SH-SY5Y (cell line): Measurements from ENCODE around the gene MPRIP.

Experiments used
- GATA2 ChIP-seq: IDR thresholded peaks from 2 replicates; pipeline ENCODE4 v1.6.1; 2011; ENCODE audit warnings: mild to moderate bottlenecking, low read depth, low read length
- GATA3 ChIP-seq: IDR thresholded peaks from 2 replicates; pipeline ENCODE4 v1.6.1; 2011; ENCODE audit warnings: low read depth, mild to moderate bottlenecking, low read length, moderate library complexity

Gene MPRIP

DNA sequence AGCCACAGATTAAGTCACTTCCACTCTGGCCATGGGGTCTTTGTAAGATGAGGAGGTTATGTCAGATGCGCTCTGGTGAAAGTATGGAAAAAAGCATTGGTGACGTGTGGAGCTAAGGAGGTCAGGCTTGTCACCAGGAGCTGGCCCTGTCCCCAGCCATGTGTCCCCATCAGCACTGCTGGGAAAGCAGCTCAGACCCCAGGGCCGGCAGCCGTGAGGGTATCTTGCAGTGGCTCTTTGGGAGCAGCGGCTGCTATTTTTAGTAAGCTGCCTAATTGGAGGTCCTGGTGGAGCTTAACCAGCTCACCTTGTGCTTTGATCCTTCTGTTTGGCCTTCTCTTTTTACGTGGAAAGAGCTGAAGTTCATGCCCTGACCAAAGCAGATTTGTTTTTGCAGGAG lies 60.9 kb downstream of the MPRIP start:
- TF ChIP-seq GATA2 (no peak), GATA3 (no peak)

DNA sequence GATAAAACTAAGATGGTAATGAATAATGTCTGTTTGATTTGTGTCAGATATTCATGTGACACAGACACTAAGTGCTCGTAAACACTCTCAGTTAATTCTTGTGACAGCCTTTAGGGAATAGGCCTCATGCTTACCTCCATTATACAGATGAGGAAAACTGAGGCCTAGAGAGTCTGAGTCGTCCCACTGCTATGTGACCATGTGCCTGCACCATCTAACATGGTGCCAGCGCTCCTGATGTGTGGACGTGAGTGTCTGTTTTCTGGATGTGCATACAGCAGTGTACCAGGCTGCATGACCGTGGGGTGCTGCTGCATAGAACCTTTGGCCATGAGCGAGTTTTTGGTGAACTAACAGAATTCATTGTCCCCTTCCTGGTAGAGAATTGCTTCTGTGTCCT lies 61.8 kb downstream of the MPRIP start:
- TF ChIP-seq GATA2 (no peak), GATA3 (no peak)

DNA sequence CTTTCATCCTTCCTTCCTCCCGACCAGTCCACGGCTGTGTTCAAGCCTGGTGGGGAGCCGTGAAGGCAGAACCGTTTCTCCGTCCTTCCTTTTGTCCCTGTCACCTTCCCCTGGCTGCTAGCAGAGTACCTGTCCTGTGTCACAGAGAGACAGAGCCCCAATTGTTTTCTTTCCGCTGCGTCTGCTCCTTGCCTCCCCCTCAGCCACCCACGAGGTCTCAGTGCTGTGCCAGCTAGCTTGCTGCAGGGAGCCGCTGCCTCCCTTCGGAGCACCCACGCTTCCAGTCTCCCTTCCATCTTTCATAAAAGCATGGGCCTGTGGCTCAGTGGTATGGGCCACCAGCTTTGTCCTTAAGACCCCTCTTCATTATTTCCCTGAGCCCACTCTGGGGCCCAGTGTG lies 62.2 kb downstream of the MPRIP start:
- no peak for TF ChIP-seq GATA3
- TF ChIP-seq GATA2, result no peak

DNA sequence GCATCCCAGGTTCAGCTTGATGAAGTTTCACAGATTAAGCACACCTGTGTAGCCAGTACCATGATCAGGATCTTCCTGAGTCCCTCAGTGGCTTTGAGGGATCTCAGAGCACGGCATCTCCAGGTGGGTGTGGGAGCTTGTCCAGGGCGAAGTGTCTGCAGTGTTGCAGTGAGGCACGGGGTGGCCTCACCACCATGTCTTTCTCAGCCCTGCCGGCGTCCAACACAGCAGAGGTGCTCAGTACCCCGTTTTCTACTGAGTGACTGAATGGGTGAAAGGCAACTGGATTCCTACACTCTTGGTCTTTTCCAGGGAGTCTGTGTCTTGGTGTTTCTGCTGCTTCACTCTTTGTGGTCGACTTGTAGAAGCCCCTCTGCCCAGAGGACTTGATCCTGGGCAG lies 63.7 kb downstream of the MPRIP start:
- TF ChIP-seq GATA2 (no peak), GATA3 (no peak)

DNA sequence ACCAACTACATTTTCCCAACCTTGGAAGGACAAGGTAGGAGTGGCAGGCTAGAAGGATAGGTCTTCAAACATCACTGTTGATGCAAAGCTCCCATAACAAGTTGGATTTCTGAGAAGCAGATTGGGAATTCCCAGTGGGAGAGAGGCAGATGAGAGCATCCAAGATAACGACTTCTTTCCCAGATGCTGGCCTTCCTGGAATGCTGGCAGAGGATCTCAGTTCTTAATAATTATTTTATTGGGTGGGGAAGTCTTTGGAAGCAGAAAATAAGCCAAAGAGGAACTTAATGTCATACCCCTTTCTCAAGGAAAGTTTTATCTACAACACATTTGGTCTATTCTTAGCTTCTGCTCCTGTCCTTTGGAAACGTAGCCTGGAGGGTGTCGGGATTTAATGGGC lies 64.5 kb downstream of the MPRIP start:
- TF ChIP-seq GATA2, result no peak
- TF ChIP-seq GATA3, result no peak

DNA sequence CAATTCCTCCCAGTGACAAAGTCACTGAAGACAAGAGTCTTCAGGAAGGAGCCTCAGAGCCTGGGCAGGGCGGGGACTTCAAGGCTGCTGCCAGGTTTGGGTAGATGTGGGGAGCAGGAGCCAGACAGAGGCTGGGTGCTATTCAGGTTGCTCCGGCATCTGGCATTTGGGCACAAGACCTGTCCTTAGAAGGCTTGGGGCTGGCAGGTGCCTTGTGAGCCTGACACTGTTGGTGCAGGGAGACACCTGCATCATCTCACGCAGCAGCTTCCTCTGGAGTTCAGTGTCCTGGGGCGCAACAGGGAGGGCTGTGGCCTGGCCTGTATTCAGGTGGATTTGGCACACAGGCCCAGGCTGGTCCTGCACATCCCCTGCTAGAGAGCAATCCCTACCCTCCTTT lies 65.0 kb downstream of the MPRIP start:
- TF ChIP-seq GATA2 (no peak), GATA3 (no peak)

DNA sequence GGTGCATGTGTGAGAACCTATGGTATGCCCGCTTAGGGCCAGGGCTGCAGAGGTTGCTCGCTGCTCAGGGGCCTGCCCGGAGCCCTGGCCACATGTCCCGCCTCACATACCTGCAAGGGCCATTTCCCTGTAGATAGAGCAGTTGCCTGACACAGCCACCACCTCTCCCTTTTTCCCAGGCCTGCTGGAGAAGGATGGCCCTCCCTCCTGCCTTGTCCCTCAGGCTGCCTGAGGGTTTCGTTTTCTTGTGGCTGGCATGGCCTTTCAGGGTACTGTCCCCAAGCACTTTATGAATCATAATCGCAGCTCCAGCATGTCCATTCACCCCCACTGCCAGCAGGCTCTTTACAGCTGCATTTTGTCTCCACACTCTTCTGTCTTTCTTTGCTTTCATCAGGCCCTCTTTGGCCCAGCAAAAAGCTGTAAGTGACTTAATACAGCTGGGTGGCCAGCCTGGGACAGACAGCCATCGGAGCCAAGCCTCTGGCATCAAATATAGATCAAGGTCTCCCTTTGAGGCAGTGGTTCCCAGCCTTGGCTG lies 65.7 kb downstream of the MPRIP start:
- TF ChIP-seq GATA2, result no peak
- no peak for TF ChIP-seq GATA3

DNA sequence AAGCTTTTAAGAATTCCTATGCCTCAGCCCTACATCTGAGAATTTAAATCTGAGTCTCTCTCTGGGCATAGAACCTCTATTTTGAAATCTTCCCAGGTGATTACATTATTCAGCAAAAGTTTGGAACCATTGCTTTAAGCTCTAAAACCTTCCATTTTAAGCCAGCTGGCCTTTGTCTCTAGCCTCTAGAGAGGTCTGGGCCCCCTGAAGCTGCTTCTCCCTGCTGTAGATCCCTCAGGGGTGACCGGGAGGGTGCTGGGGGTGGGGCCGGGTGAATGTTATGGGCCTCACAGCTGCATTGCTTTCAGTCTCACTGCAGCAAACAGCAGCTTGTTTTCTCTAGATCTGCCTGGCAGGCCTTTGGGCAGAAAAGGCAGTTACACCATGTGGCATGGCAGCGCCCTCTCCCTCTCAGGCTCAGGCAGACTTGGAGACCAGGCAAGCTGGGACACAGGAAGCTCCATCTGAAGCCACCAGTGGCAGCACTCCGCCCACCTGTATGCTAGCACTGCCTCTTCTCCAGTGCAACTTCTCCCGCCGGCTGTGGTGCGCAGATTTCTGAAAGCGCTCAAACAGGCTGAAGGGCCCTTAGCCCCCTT lies 66.3 kb downstream of the MPRIP start:
- TF ChIP-seq GATA2 (no peak), GATA3 (no peak)

DNA sequence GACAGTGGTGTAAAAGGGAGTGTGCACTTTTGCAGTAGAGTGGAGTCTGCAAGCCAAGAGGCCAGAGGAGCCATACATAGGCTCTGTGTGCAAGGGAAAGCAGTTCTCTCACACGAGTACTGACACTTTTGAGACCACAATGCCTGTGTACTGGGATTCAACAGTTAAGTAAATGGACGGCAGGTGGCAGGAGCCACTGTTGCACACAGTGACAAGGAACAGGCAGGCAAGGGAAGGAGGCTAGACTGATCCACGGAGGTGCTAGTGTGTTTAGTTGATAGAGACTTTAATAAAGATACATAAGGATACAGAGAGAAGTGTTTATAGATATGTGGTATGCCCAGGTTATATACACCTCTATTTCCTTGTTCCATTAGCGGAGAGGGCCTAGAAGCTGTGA lies 67.0 kb downstream of the MPRIP start:
- TF ChIP-seq GATA2 (no peak), GATA3 (no peak)

DNA sequence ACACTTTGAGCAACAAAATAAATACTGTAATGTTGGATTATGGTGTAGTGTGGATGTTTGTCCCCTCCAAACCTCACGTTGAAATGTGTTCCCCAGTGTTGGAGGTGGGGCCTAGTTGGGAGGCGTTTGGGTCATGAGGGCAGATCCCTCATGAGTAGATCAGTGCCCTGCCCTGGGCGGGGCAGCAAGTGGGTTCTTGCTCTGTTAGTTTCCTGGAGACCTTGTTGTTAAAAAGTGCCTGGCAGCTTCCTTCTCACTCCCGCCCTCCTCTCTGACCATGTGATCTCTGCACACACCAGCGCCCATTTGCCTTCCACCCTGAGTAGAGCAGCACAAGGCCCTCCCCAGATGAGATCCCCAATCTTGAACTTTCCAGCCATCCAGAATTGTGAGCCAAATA lies 67.7 kb downstream of the MPRIP start:
- TF ChIP-seq GATA2 (no peak), GATA3 (no peak)

DNA sequence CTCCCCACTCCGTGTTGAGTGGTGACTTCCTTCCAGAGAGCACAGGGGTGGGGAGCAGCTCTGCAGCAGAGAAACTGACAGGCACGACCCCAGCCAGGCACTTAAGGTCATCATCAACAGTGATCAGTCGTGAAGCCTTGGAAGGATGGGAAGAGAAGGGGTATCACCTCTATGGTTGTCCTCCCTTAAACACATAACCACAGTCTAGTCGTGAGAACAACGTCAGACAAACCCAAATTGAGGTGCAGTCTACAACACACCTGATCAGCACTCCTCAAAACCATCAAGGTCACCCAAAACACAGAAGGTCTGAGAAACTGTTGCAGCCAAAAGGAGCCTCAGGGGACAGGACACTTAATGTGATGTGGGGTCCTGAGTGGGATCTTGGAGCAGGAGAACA lies 68.3 kb downstream of the MPRIP start:
- TF ChIP-seq GATA2 (no peak), GATA3 (no peak)

DNA sequence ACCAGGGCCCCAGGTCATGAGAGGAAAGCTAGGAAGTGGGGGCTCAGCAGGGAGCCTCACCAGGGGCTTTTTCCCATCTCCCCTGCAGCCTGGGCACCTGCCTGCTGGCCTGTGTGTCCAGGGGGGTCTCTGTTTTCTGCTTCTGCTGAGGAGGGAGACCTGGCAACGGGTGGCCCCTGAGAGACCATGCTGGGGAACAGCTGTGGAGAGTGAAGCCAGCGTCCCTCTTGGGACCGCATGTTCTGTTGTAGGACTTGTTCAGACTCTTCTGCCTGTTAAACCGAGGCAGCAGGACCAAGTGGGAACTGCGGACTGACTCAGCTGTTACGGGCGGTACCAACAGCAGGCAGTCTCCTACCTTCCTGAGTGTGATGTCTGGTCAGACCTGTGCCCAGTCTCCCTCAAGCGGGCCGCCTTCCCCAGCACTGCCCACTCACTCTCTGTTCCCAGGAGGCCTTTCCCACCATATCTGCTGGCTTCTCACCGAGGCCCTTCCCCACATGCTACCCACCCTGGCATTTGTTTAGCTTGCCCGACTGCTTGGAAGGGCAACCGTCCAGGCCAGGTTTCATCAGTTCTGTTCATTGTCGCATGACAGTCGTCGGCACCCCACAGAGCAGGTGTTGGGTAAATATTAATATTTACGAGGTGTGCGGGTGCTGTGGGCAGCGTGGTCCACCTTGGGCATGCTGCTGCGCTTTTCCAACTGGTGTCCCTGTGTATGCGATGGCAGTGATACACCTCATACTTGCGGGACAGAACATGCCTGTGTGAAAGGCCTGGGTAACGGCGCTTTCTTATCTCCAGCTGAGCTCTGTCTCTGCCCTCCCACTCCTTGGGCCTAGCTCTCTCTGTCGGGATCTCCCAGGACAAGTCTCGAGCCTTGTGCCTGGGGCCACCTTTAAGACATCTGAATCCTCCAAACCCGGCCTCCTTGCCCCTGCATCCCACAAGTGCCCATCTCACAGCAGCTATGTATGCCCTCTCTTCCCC lies 69.4 kb downstream of the MPRIP start:
- TF ChIP-seq GATA2 (no peak), GATA3 (no peak)

DNA sequence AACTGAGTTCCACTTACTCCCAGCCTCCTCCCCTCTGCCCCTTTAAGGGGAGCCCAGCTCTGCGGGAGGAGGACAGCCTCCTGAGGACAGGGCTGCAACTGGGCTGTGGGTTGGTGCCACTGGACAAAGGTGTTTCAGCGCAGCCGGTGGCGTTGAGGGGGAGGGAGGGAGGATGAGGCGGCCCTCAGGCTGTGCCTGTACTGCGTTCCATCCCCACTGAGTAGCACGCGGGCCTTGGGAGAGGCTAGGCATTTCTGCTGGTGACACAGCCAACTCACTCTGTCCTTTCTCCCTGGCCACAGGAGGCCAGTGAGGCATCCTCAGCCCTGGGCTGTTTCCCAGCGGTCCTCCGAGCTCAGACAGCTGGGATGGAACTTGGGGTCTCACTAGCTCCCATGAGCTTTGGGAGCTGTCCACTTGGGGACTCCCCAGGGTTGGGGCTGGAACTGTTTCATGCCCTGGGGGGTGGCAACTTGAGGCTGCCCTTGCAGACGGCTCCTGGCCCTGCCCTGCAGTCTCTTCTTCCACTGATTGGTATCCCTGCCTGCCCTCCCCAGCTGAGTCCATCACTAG lies 70.5 kb downstream of the MPRIP start:
- no peak for TF ChIP-seq GATA3
- no peak for TF ChIP-seq GATA2

DNA sequence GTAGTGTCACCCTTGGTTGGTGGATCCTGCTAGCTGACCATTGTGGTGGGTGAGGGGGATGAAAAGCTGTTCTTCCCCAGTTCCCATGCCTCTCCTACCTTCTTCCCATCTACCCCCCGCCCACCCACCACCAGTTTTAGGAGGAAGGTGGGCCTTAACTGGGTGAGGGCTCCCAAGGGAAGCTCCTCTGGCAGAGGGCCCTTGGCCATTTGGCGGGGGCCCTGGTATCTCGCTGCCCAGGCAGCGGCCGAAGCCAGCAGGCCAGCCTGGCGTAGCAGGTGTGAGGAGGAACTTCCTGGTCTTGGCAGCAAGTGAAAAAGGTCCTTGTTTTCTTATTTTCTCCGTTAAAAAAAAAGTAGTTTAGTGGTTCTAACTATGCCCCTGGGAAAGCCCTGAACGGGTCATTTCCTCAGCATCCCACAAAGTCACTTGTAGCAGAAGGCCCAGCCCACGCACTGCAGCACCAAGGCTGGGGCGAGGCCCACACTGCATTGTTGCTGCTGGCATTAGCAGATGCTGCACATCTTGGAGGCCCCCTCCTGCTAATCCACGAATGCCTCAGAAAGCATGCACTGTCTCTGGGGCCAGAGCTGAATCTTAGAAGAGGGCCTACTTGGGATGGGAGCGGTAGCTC lies 72.5 kb downstream of the MPRIP start:
- no peak for TF ChIP-seq GATA3
- no peak for TF ChIP-seq GATA2
